HepG2 (cell line): ENCODE data around the gene TNK1. TPM values are rescaled to one million over a fixed set of nuclear protein-coding genes. Genes with fewer than 3 reads are reported as not detected.

Experiments used
- FOXC1 ChIP-seq: sonication (generic); formaldehyde crosslinking; IDR thresholded peaks from 2 replicates; pipeline ENCODE4 v1.8.0; 2022; ENCODE audit warnings: mild to moderate bottlenecking, missing genetic modification reagents, borderline replicate concordance
- GTF3A ChIP-seq: sonication (generic); formaldehyde crosslinking; conservative IDR thresholded peaks from 2 replicates; pipeline ENCODE4 v1.4.0; 2020; ENCODE audit warnings: mild to moderate bottlenecking, missing genetic modification reagents
- HDAC6 ChIP-seq: fragments of 200-600 bp; sonication (generic); IDR thresholded peaks from 2 replicates; pipeline ENCODE4 v1.7.0; 2017; ENCODE audit warnings: mild to moderate bottlenecking, antibody characterized with exemption, low read length, low read depth
- HES4 ChIP-seq: sonication (generic); formaldehyde crosslinking; IDR thresholded peaks from 2 replicates; pipeline ENCODE4 v1.9.0; 2021; ENCODE audit warnings: mild to moderate bottlenecking, missing genetic modification reagents, borderline replicate concordance
- KLF15 ChIP-seq: sonication (generic); formaldehyde crosslinking; IDR thresholded peaks from 2 replicates; pipeline ENCODE4 v1.8.1; 2023; ENCODE audit warnings: borderline replicate concordance, mild to moderate bottlenecking, inconsistent platforms, missing genetic modification reagents, mixed read lengths
- MED13 ChIP-seq: sonication (generic); formaldehyde crosslinking; IDR thresholded peaks from 2 replicates; pipeline ENCODE4 v1.5.0; 2020; ENCODE audit warnings: missing genetic modification reagents
- SRSF9 ChIP-seq: fragments of 200-400 bp; formaldehyde crosslinking; IDR thresholded peaks from 2 replicates; pipeline ENCODE4 v1.6.1; 2018; ENCODE audit warnings: borderline replicate concordance, mild to moderate bottlenecking, low read depth, low read length; ENCODE audit not compliant: insufficient read depth, poor library complexity, severe bottlenecking
- SYNCRIP ChIP-seq: fragments of 200-400 bp; formaldehyde crosslinking; IDR thresholded peaks from 2 replicates; pipeline ENCODE4 v1.6.1; 2018; ENCODE audit warnings: mild to moderate bottlenecking, low read depth, low read length; ENCODE audit not compliant: insufficient read depth
- TBX3 ChIP-seq: fragments of 450-650 bp; IDR thresholded peaks from 2 replicates; pipeline ENCODE4 v1.6.1; 2017; ENCODE audit warnings: antibody characterized with exemption, mild to moderate bottlenecking, inconsistent platforms, borderline replicate concordance
- TCF12 ChIP-seq, 2 experiments: fragments of 450-650 bp in 1 of 2; sonication (generic) in 1 of 2; formaldehyde crosslinking in 1 of 2; IDR thresholded peaks; 2 replicates each; pipeline versions ENCODE4 v1.6.1 to v1.8.0; 2017 to 2022; ENCODE audit warnings: antibody characterized with exemption in 1 of 2, mild to moderate bottlenecking in 1 of 2, missing genetic modification reagents in 1 of 2, moderate library complexity in 1 of 2
- ZNF207 ChIP-seq: fragments of 450-650 bp; IDR thresholded peaks from 2 replicates; pipeline ENCODE4 v1.6.1; 2016; ENCODE audit warnings: antibody characterized with exemption, borderline replicate concordance
- ZNF235 ChIP-seq: sonication (generic); formaldehyde crosslinking; IDR thresholded peaks from 2 replicates; pipeline ENCODE4 v1.8.1; 2023; ENCODE audit warnings: mild to moderate bottlenecking, missing genetic modification reagents, borderline replicate concordance
- ZNF703 ChIP-seq: sonication (generic); formaldehyde crosslinking; IDR thresholded peaks from 2 replicates; pipeline ENCODE4 v1.5.1; 2020; ENCODE audit warnings: missing genetic modification reagents, mild to moderate bottlenecking, moderate library complexity, borderline replicate concordance
- ZNF724P ChIP-seq: sonication (generic); formaldehyde crosslinking; IDR thresholded peaks from 2 replicates; pipeline ENCODE4 v1.8.0; 2022; ENCODE audit warnings: missing genetic modification reagents, borderline replicate concordance
- ZNF878 ChIP-seq: sonication (generic); formaldehyde crosslinking; IDR thresholded peaks from 2 replicates; pipeline ENCODE4 v1.8.1; 2023; ENCODE audit warnings: mild to moderate bottlenecking, missing genetic modification reagents, moderate library complexity
- polyA plus RNA-seq, 8 experiments: library from polyadenylated mRNA; depleted of rRNA in 3 of 8; stranded (reverse) in 7 of 8; unstranded in 1 of 8; fragments of >200 nt; fragmentation: Illumina TruSeq in 4 of 8; extraction: Trizol in 4 of 8; gene quantifications; 2 replicates each; pipeline versions ENCODE4 v1.2.1 to v1.2.3, GENCODE V29; 2011 to 2016; ENCODE audit warnings: low read depth in 4 of 8, missing spikeins in 1 of 8, mixed read lengths in 1 of 8; ENCODE audit not compliant: insufficient read depth in 1 of 8
- total RNA-seq, 5 experiments: library from RNA; depleted of rRNA; stranded (reverse); fragments of >200 nt; fragmentation: Illumina TruSeq; extraction: Trizol; gene quantifications; 2 replicates each; pipeline ENCODE4 v1.2.3, GENCODE V29; 2016; ENCODE audit warnings: low read depth in 1 of 5
- TF ChIP-seq, protein P1 (sequence below): sonication (generic); formaldehyde crosslinking; IDR thresholded peaks from 2 replicates; pipeline ENCODE4 v1.4.0; 2020; ENCODE audit warnings: missing genetic modification reagents
- TF ChIP-seq, protein P2 (sequence below): sonication (generic); formaldehyde crosslinking; IDR thresholded peaks from 2 replicates; pipeline ENCODE4 v1.8.0; 2022; ENCODE audit warnings: missing genetic modification reagents, mild to moderate bottlenecking, moderate library complexity, borderline replicate concordance
- TF ChIP-seq, protein P3 (sequence below): sonication (generic); formaldehyde crosslinking; IDR thresholded peaks from 2 replicates; pipeline ENCODE4 v1.4.0; 2020; ENCODE audit warnings: missing genetic modification reagents
- TF ChIP-seq, protein P4 (sequence below): sonication (generic); formaldehyde crosslinking; IDR thresholded peaks from 2 replicates; pipeline ENCODE4 v1.4.0; 2020; ENCODE audit warnings: mild to moderate bottlenecking, missing genetic modification reagents, borderline replicate concordance
- TF ChIP-seq, protein P5 (sequence below): sonication (generic); formaldehyde crosslinking; IDR thresholded peaks from 2 replicates; pipeline ENCODE4 v1.8.0; 2022; ENCODE audit warnings: mild to moderate bottlenecking, missing genetic modification reagents, moderate library complexity

The TNK1 gene
- total and polyA plus RNA-seq, 2 of the 13 experiments (the other 11 are each of a cell fraction or from before 2014, with no cell fraction given), result 2.0 to 3.5 TPM

DNA sequence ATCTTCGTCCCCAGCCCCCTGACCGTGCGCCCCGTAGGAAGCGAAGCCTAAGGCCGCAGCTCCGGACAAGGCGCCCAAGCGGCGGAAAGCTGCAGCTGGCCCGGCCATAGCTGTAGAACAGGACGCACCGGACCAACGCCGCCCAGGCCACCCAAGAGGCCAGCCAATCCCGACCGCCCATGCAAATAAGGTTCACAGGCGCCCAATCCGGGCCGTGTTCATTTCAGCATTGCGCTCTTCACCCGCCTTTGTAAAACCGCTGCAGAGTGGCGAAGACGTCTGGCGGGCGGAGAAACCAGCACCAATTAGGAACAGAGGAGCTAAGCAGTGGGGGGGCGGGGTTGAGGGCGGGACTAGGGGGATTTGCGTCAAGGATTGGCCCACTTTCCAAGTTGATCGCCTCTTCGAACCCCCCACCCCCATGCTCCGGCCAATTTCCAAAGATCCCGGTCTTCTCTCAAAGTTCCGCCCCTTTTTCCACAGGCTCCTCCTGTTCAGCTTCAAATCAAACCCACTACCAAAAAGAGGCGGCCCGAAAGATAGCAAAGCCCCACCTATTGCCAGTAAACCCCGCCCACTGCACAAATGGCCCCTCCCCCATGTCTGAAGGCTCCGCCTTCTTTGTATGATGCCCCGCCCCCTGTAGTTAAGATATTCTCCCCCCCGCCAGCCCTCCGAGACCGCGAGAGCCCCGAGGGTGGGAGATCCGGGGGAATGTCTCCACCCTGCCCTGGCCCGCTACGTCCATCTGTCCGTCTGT lies 23.3 kb downstream of the TNK1 start, which contains the start of gene TMEM256 (continued):
- TF ChIP-seq, protein P1, sequence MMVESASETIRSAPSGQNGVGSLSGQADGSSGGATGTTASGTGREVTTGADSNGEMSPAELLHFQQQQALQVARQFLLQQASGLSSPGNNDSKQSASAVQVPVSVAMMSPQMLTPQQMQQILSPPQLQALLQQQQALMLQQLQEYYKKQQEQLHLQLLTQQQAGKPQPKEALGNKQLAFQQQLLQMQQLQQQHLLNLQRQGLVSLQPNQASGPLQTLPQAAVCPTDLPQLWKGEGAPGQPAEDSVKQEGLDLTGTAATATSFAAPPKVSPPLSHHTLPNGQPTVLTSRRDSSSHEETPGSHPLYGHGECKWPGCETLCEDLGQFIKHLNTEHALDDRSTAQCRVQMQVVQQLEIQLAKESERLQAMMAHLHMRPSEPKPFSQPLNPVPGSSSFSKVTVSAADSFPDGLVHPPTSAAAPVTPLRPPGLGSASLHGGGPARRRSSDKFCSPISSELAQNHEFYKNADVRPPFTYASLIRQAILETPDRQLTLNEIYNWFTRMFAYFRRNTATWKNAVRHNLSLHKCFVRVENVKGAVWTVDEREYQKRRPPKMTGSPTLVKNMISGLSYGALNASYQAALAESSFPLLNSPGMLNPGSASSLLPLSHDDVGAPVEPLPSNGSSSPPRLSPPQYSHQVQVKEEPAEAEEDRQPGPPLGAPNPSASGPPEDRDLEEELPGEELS (CRISPR knock-in tag), result no peak
- TF ChIP-seq HDAC6 (no peak), TBX3 (peak; percentile 74), TCF12 (IDR thresholded peaks at IDR 0.05) (no peak), TCF12 (CRISPR knock-in tag; IDR thresholded peaks at IDR 0.05) (no peak; the same call in 1 of the 2 replicates), KLF15 (CRISPR knock-in tag) (0 out of 2 replicates have a peak, but pooled peaks have one; percentile 35), ZNF724P (CRISPR knock-in tag) (no peak), SRSF9 (no peak), ZNF703 (CRISPR knock-in tag) (no peak), SYNCRIP (no peak), FOXC1 (no peak; the same call in 1 of the 2 replicates), HES4 (CRISPR knock-in tag) (no peak), MED13 (CRISPR knock-in tag) (0 out of 2 replicates have a peak, but pooled peaks have one; percentile 65), ZNF235 (CRISPR knock-in tag) (0 out of 2 replicates have a peak, but pooled peaks have one; percentile 29), GTF3A (CRISPR knock-in tag) (no peak), ZNF207 (no peak), ZNF878 (no peak)
- TF ChIP-seq, protein P2, sequence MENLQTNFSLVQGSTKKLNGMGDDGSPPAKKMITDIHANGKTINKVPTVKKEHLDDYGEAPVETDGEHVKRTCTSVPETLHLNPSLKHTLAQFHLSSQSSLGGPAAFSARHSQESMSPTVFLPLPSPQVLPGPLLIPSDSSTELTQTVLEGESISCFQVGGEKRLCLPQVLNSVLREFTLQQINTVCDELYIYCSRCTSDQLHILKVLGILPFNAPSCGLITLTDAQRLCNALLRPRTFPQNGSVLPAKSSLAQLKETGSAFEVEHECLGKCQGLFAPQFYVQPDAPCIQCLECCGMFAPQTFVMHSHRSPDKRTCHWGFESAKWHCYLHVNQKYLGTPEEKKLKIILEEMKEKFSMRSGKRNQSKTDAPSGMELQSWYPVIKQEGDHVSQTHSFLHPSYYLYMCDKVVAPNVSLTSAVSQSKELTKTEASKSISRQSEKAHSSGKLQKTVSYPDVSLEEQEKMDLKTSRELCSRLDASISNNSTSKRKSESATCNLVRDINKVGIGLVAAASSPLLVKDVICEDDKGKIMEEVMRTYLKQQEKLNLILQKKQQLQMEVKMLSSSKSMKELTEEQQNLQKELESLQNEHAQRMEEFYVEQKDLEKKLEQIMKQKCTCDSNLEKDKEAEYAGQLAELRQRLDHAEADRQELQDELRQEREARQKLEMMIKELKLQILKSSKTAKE (CRISPR knock-in tag), result no peak
- TF ChIP-seq, protein P3, sequence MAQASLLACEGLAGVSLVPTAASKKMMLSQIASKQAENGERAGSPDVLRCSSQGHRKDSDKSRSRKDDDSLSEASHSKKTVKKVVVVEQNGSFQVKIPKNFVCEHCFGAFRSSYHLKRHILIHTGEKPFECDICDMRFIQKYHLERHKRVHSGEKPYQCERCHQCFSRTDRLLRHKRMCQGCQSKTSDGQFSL (CRISPR knock-in tag), result peak; percentile 4; the same call in 1 of the 2 replicates
- TF ChIP-seq, protein P4, sequence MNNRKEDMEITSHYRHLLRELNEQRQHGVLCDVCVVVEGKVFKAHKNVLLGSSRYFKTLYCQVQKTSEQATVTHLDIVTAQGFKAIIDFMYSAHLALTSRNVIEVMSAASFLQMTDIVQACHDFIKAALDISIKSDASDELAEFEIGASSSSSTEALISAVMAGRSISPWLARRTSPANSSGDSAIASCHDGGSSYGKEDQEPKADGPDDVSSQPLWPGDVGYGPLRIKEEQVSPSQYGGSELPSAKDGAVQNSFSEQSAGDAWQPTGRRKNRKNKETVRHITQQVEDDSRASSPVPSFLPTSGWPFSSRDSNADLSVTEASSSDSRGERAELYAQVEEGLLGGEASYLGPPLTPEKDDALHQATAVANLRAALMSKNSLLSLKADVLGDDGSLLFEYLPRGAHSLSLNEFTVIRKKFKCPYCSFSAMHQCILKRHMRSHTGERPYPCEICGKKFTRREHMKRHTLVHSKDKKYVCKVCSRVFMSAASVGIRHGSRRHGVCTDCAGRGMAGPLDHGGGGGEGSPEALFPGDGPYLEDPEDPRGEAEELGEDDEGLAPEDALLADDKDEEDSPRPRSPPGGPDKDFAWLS (CRISPR knock-in tag), result no peak
- TF ChIP-seq, protein P5, sequence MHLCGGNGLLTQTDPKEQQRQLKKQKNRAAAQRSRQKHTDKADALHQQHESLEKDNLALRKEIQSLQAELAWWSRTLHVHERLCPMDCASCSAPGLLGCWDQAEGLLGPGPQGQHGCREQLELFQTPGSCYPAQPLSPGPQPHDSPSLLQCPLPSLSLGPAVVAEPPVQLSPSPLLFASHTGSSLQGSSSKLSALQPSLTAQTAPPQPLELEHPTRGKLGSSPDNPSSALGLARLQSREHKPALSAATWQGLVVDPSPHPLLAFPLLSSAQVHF (CRISPR knock-in tag), result no peak
